Measurements from ENCODE around the gene BOC.

Gene BOC

GRCh38 chr3:113272385-113272779 is 61.0 kb downstream of the BOC start:
- TF ChIP-seq CTCF (conservative IDR thresholded peaks at IDR 0.05): no peak
- peak overlapping the region; percentile 97 for H3K27ac ChIP-seq

GRCh38 chr3:113273011-113273410 is 61.7 kb downstream of the BOC start:
- no peak for TF ChIP-seq CTCF (conservative IDR thresholded peaks at IDR 0.05)
- H3K27ac ChIP-seq: peak overlapping the region; percentile 97

GRCh38 chr3:113273604-113274378 is 62.4 kb downstream of the BOC start:
- H3K27ac ChIP-seq: peak overlapping the region; percentile 97
- no peak for TF ChIP-seq CTCF (conservative IDR thresholded peaks at IDR 0.05)

- H3K27ac ChIP-seq: peak overlapping the region; percentile 97
- no peak for TF ChIP-seq CTCF (conservative IDR thresholded peaks at IDR 0.05)
Measured at GRCh38 chr3:113274425-113275257, 63.3 kb downstream of the BOC start.

GRCh38 chr3:113275258-113275556 is 63.9 kb downstream of the BOC start:
- H3K27ac ChIP-seq: peak overlapping the region; percentile 97
- TF ChIP-seq CTCF (conservative IDR thresholded peaks at IDR 0.05): no peak

- no peak for TF ChIP-seq CTCF (conservative IDR thresholded peaks at IDR 0.05)
- peak overlapping the region; percentile 97 for H3K27ac ChIP-seq
Measured at GRCh38 chr3:113275583-113275928, 64.2 kb downstream of the BOC start.

GRCh38 chr3:113275929-113276750 is 64.8 kb downstream of the BOC start:
- peak overlapping the region; percentile 97 for H3K27ac ChIP-seq
- no peak for TF ChIP-seq CTCF (conservative IDR thresholded peaks at IDR 0.05)
